ENCODE measurements around the gene TTF1. TPM values are rescaled to one million over a fixed set of nuclear protein-coding genes. Genes with fewer than 3 reads are reported as not detected.

TTF1 gene, protein sequence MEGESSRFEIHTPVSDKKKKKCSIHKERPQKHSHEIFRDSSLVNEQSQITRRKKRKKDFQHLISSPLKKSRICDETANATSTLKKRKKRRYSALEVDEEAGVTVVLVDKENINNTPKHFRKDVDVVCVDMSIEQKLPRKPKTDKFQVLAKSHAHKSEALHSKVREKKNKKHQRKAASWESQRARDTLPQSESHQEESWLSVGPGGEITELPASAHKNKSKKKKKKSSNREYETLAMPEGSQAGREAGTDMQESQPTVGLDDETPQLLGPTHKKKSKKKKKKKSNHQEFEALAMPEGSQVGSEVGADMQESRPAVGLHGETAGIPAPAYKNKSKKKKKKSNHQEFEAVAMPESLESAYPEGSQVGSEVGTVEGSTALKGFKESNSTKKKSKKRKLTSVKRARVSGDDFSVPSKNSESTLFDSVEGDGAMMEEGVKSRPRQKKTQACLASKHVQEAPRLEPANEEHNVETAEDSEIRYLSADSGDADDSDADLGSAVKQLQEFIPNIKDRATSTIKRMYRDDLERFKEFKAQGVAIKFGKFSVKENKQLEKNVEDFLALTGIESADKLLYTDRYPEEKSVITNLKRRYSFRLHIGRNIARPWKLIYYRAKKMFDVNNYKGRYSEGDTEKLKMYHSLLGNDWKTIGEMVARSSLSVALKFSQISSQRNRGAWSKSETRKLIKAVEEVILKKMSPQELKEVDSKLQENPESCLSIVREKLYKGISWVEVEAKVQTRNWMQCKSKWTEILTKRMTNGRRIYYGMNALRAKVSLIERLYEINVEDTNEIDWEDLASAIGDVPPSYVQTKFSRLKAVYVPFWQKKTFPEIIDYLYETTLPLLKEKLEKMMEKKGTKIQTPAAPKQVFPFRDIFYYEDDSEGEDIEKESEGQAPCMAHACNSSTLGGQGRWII
- total RNA-seq: 10 to 100 TPM; 10.4 to 19.2 (median 13.3) TPM

DNA sequence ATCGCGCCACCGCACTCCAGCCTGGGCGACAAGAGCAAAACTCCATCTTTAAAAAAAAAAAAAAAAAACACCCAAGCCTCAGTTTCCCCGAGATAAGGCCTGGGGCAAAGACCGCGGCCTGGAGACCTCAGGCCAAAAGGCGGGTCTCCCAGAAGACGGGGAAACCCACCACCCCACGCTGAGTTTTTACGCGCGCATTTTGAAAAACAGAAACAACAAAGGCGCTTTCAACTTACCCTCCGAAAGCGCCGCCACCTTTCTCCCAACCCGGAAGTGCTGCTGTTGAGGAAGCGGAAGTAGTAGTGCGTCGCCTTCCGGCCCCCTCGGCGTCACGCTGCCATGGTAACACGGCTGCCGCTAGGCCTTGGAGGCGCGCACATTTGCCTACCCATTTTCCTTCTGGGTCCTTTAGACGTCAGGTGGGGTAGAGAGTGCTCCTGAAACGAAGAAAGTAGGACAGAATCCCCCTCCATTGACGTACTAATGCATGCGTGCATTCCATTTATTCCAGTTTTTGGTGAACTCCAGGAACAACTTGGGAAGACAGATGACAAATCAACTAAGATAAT lies at the start of gene TTF1:
Gene TTF1 (minus strand): TSS at position 287 of the 569 bp plus-strand sequence. CDS start 4,019 bp downstream, outside the sequence.
- TF ChIP-seq, protein P1, sequence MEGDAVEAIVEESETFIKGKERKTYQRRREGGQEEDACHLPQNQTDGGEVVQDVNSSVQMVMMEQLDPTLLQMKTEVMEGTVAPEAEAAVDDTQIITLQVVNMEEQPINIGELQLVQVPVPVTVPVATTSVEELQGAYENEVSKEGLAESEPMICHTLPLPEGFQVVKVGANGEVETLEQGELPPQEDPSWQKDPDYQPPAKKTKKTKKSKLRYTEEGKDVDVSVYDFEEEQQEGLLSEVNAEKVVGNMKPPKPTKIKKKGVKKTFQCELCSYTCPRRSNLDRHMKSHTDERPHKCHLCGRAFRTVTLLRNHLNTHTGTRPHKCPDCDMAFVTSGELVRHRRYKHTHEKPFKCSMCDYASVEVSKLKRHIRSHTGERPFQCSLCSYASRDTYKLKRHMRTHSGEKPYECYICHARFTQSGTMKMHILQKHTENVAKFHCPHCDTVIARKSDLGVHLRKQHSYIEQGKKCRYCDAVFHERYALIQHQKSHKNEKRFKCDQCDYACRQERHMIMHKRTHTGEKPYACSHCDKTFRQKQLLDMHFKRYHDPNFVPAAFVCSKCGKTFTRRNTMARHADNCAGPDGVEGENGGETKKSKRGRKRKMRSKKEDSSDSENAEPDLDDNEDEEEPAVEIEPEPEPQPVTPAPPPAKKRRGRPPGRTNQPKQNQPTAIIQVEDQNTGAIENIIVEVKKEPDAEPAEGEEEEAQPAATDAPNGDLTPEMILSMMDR (IDR thresholded peaks at IDR 0.05; ENCODE audit: low read depth): no peak

- TF ChIP-seq, protein P1 (IDR thresholded peaks at IDR 0.05; ENCODE audit: low read depth): no peak
Measured at GRCh38 chr9:132456241-132456640, 49.6 kb upstream of the TTF1 start.

DNA sequence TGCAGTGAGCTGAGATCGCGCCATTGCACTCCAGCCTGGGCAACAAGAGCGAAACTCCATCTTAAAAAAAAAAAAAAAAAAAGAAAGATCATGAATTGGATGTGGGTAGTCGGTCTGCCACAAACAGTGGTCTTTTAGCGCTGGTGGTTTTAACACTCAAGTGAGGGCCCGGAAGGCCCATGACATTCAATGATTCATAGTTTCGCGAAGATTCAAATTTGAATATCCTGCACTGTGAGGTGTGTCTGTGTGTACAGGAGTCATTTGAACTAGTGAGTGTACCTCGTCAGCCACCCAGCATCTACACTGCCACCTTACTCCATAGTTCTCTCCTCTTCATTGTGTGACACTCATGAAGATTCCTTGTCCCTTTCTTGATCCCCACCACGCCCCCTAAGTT lies 44.6 kb upstream of the TTF1 start:
- TF ChIP-seq, protein P1 (IDR thresholded peaks at IDR 0.05; ENCODE audit: low read depth): no peak

- TF ChIP-seq, protein P1 (IDR thresholded peaks at IDR 0.05; ENCODE audit: low read depth): no peak
Measured at GRCh38 chr9:132447902-132448301, 41.3 kb upstream of the TTF1 start.

GRCh38 chr9:132447346-132447745 lies 40.7 kb upstream of the TTF1 start:
- TF ChIP-seq, protein P1 (IDR thresholded peaks at IDR 0.05; ENCODE audit: low read depth): no peak

GRCh38 chr9:132446887-132447286 lies 40.2 kb upstream of the TTF1 start:
- TF ChIP-seq, protein P1 (IDR thresholded peaks at IDR 0.05; ENCODE audit: low read depth): no peak
